Glutamatergic neuron (in vitro differentiated cells): ENCODE measurements around the gene ZNF74. TPM values are rescaled to one million over a fixed set of nuclear protein-coding genes. Genes with fewer than 3 reads are reported as not detected.

Source experiments
- DNase-seq: peaks from one replicate; pipeline ENCODE4 v3.0.0; 2022
- H3K27ac Mint-ChIP-seq: one replicate; pipeline ENCODE4 v1.8.0; 2020; ENCODE audit warnings: mild to moderate bottlenecking, mixed read lengths, inconsistent platforms; ENCODE audit not compliant: unreplicated experiment
- H3K27me3 Mint-ChIP-seq: one replicate; pipeline ENCODE4 v1.8.0; 2020; ENCODE audit warnings: mild to moderate bottlenecking, moderate library complexity, mixed read lengths, inconsistent platforms; ENCODE audit not compliant: unreplicated experiment
- H3K36me3 Mint-ChIP-seq: one replicate; pipeline ENCODE4 v1.8.0; 2020; ENCODE audit warnings: mild to moderate bottlenecking, mixed read lengths, inconsistent platforms; ENCODE audit not compliant: unreplicated experiment
- H3K4me1 Mint-ChIP-seq: one replicate; pipeline ENCODE4 v1.8.0; 2020; ENCODE audit warnings: mild to moderate bottlenecking, low read depth, mixed read lengths, inconsistent platforms; ENCODE audit not compliant: unreplicated experiment
- H3K4me3 Mint-ChIP-seq: one replicate; pipeline ENCODE4 v1.8.0; 2020; ENCODE audit warnings: mild to moderate bottlenecking, mixed read lengths, inconsistent platforms; ENCODE audit not compliant: unreplicated experiment
- H3K9me3 Mint-ChIP-seq: one replicate; pipeline ENCODE4 v1.8.0; 2020; ENCODE audit warnings: mild to moderate bottlenecking, moderate library complexity, mixed read lengths, inconsistent platforms; ENCODE audit not compliant: unreplicated experiment
- total RNA-seq: library from RNA; stranded (reverse); fragmentation: NEBNext Ultra II Directional; extraction: Animal tissue kit (Norgen Biotek cat#: 25700); gene quantifications from one replicate; pipeline ENCODE4 v1.2.1, GENCODE V29; 2021; ENCODE audit not compliant: unreplicated experiment
- TF ChIP-seq, protein P1 (sequence below): fragments of 200-600 bp; sonication (generic); IDR thresholded peaks from one replicate; pipeline ENCODE4 v1.5.0; 2021; ENCODE audit not compliant: partially characterized antibody, unreplicated experiment

The ZNF74 gene
- total RNA-seq, 1 donor from 2014 or later, result 50.3 TPM

DNA sequence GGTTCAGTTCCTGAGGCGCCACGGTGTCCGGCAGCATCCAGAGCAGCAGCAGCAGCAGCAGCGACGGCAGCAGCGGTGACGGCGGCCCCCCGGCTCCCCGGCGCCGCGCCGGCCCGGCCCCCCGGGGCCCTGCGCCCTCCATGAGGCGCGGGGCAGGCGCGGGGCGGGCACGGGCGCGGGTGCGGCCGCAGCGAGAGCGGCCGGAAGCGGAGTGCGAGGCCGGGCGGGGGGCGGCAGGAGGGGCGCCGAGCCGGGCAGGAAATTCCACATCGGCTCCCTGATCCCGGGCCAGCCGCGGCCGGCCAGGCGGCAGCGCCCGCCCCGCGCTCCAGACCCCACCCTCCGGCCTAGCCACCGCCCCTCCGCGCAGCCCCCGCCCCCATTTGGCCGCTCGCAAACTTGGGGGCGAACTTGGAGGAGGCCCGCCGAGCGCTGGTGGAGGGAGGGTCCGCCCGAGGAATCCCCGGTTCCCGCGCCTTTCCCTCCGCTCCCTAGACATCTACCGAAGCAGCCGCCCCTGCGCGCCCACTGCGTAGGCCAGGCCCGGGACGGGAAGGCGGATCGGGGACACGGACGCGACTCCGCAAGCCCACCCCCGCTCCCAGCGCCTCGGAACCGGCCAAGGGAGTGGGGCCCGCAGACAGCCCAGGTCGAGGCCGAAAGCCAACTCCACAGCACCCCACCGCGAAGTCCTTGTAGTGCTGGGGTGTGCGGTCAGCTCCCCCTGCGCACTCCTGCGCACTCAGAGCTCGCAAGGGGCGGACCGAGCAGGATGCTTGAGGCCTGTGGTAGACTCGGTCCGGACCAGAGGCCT lies 43.9 kb downstream of the ZNF74 start, which contains the start of gene SCARF2:
SCARF2 (minus strand) TSS at position 213 of the 814 bp plus-strand sequence; CDS start at position 142, 71 bp downstream.
- DNase-seq, result peak; percentile 58
- Mint-ChIP-seq H3K27ac (no peak within 1 kb of the TSS), H3K4me3 (peak within 1 kb of the TSS; percentile 87)

DNA sequence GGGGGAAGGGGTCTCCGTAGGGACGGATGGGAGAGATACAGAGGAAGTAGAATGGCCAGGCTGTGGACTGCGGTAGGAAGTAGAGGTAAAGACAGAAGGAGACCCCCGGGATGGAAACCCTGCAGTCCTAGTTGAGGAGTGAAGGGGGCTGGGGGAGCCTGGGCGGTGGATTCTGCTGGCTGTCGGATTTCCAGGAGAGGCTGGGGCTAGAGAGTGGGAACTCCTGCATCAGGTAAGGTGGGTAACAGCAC lies 44.4 kb downstream of the ZNF74 start:
- no peak for DNase-seq
- TF ChIP-seq, protein P1, sequence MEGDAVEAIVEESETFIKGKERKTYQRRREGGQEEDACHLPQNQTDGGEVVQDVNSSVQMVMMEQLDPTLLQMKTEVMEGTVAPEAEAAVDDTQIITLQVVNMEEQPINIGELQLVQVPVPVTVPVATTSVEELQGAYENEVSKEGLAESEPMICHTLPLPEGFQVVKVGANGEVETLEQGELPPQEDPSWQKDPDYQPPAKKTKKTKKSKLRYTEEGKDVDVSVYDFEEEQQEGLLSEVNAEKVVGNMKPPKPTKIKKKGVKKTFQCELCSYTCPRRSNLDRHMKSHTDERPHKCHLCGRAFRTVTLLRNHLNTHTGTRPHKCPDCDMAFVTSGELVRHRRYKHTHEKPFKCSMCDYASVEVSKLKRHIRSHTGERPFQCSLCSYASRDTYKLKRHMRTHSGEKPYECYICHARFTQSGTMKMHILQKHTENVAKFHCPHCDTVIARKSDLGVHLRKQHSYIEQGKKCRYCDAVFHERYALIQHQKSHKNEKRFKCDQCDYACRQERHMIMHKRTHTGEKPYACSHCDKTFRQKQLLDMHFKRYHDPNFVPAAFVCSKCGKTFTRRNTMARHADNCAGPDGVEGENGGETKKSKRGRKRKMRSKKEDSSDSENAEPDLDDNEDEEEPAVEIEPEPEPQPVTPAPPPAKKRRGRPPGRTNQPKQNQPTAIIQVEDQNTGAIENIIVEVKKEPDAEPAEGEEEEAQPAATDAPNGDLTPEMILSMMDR, result no peak
- H3K27me3 Mint-ChIP-seq, result peaks cover 20% of the 10 kb centered on the region
- H3K9me3 Mint-ChIP-seq, result peaks cover 6% of the 10 kb centered on the region
- no peaks in the 10 kb centered on the region for H3K36me3 Mint-ChIP-seq
- peaks cover 10% of the 10 kb centered on the region for H3K4me1 Mint-ChIP-seq
- H3K4me3 Mint-ChIP-seq, result peak overlapping the region; percentile 70
- H3K27ac Mint-ChIP-seq, result no peak overlapping the region

More for the DNA sequence above, 43.9 kb downstream of the ZNF74 start, which contains the start of gene SCARF2:
- H3K9me3 Mint-ChIP-seq, result peaks cover 6% of the 10 kb centered on the region
- H3K36me3 Mint-ChIP-seq, result no peaks in the 10 kb centered on the region
- peaks cover 10% of the 10 kb centered on the region for H3K4me1 Mint-ChIP-seq
- TF ChIP-seq, protein P1, result no peak
- peaks cover 20% of the 10 kb centered on the region for H3K27me3 Mint-ChIP-seq

DNA sequence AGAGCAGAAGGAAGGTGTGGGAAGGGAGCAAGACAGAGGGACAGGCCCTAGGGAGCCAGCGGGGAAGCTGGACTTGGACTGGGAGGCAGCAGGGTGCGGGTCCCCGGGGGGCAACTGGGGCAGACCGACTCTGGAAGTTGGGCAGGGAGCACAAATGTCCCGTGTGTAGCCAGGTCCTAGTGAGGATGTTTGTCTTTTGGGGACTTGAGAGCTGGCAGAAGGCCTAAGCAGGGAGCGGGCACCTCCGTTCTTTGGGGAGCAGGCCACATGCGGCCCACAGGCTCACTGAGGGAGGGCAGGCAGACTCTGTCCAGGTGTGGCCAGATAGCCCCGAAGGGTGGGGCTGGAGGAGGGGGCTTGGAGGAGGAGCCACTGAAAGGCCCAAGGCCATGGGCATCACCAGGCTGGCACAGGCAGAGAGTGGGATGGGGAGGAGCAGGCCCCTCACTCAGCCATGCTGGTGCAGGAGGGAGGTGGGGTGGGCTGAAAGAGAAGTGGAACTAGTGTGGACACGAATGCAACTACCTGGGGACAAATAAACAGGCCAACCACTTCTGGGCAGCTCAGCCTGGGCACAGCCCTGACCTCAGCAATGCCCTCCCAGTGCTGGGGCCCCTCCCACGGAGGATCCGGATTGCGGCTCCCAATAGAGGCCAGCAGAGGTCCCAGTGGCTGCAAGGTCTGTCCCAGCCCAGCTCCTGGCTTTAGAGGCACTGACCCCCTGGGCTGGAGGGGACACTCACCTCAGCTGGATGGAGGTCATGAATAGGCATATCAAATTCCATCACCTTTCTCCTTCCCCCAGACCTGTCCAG lies 44.9 kb downstream of the ZNF74 start:
- peaks cover 6% of the 10 kb centered on the region for H3K9me3 Mint-ChIP-seq
- H3K4me1 Mint-ChIP-seq, result peaks cover 10% of the 10 kb centered on the region
- peaks cover 20% of the 10 kb centered on the region for H3K27me3 Mint-ChIP-seq
- H3K27ac Mint-ChIP-seq, result no peak overlapping the region
- H3K4me3 Mint-ChIP-seq, result peak overlapping the region; percentile 70
- TF ChIP-seq, protein P1, result no peak
- DNase-seq, result no peak
- no peaks in the 10 kb centered on the region for H3K36me3 Mint-ChIP-seq

DNA sequence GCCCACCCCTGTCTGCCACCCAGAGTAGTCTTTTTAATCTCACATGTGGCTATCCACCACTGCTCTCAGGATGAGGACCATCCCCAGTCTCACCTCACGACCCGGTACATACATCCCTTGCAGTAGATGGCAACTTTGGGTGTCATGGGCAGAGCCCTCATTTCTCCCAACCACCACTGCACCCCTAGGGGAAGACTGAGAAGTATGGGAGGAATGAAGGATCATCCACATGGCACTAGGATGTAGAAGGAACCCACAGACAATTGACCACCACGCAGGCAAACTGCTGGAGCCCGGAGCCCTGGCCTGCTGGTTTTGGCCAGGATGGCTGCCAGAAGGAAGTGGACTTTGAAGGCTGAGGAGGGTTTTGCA lies 45.6 kb downstream of the ZNF74 start:
- Mint-ChIP-seq H3K27ac (no peak overlapping the region), H3K4me3 (peak overlapping the region; percentile 8), H3K36me3 (no peaks in the 10 kb centered on the region), H3K27me3 (peaks cover 18% of the 10 kb centered on the region), H3K9me3 (peaks cover 6% of the 10 kb centered on the region), H3K4me1 (peaks cover 10% of the 10 kb centered on the region)
- TF ChIP-seq, protein P1, result no peak
- DNase-seq, result no peak
